Measurements from ENCODE around the gene PANK1.

DNA sequence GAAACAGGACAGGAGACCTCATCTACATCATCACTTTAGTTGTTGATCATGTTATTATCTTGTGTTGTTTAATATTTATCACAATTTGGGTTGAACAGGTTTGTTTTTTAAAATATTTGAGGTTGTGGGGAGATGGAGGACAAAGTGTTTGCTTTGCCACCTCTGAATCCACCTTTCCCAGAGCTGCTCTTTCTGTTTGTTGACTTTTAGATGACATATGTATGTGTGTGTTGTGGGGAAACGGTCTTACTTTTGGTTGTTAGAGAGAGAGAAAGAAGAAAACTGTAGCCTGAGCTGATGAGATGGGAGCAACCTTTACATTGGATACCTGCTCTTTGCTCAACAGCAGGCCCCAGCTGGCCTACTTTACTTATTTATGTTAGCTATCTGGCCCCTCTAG lies 90.6 kb downstream of the PANK1 start:
- TF ChIP-seq, protein P1, sequence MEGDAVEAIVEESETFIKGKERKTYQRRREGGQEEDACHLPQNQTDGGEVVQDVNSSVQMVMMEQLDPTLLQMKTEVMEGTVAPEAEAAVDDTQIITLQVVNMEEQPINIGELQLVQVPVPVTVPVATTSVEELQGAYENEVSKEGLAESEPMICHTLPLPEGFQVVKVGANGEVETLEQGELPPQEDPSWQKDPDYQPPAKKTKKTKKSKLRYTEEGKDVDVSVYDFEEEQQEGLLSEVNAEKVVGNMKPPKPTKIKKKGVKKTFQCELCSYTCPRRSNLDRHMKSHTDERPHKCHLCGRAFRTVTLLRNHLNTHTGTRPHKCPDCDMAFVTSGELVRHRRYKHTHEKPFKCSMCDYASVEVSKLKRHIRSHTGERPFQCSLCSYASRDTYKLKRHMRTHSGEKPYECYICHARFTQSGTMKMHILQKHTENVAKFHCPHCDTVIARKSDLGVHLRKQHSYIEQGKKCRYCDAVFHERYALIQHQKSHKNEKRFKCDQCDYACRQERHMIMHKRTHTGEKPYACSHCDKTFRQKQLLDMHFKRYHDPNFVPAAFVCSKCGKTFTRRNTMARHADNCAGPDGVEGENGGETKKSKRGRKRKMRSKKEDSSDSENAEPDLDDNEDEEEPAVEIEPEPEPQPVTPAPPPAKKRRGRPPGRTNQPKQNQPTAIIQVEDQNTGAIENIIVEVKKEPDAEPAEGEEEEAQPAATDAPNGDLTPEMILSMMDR (IDR thresholded peaks at IDR 0.05; ENCODE audit: low read length): no peak
- TF ChIP-seq EZH2 (IDR thresholded peaks at IDR 0.05; ENCODE audit: borderline replicate concordance, low read length): no peak

All from OCI-LY1 (cell line).